ENCODE measurements around the gene QRICH1. TPM values are rescaled to one million over a fixed set of nuclear protein-coding genes. Genes with fewer than 3 reads are reported as not detected.

The QRICH1 gene
- total and polyA plus RNA-seq, 10 of the 15 experiments (the other 5 are each of a cell fraction or from before 2014, with no cell fraction given): 22.2 to 116 (median 81.4) TPM

- TF ChIP-seq WRNIP1 (IDR thresholded peaks at IDR 0.05; ENCODE audit: borderline replicate concordance, low read depth, low read length) (no peak), BMI1 (IDR thresholded peaks at IDR 0.05; ENCODE audit: borderline replicate concordance) (peak; percentile 21; the same call in 1 of the 2 replicates), ZNF217 (IDR thresholded peaks at IDR 0.05) (no peak), LARP7 (IDR thresholded peaks at IDR 0.05) (peak; percentile 75; the same call in 1 of the 2 replicates), BHLHE40 (IDR thresholded peaks at IDR 0.05; ENCODE audit: borderline replicate concordance in 1 of 2, low read depth in 2 of 2, low read length in 1 of 2) (peak in 1 of 2 experiments; percentile 60; a peak in 1 of 4 replicates), CTCF (IDR thresholded peaks at IDR 0.05 in 2 of 3, conservative IDR thresholded peaks at IDR 0.05 in 1 of 3; ENCODE audit: control insufficient read depth in 2 of 3, extremely low read depth in 1 of 3, insufficient read depth in 1 of 3, low read depth in 3 of 3, low read length in 3 of 3) (peak in 2 of 3 experiments; percentile 9 to 29; a peak in 1 of 6 replicates)
- TF ChIP-seq, protein P1, sequence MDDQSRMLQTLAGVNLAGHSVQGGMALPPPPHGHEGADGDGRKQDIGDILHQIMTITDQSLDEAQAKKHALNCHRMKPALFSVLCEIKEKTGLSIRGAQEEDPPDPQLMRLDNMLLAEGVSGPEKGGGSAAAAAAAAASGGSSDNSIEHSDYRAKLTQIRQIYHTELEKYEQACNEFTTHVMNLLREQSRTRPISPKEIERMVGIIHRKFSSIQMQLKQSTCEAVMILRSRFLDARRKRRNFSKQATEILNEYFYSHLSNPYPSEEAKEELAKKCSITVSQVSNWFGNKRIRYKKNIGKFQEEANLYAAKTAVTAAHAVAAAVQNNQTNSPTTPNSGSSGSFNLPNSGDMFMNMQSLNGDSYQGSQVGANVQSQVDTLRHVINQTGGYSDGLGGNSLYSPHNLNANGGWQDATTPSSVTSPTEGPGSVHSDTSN (IDR thresholded peaks at IDR 0.05; ENCODE audit: insufficient replicate concordance, low read depth, low read length): peak; percentile 16
- TF ChIP-seq, protein P2, sequence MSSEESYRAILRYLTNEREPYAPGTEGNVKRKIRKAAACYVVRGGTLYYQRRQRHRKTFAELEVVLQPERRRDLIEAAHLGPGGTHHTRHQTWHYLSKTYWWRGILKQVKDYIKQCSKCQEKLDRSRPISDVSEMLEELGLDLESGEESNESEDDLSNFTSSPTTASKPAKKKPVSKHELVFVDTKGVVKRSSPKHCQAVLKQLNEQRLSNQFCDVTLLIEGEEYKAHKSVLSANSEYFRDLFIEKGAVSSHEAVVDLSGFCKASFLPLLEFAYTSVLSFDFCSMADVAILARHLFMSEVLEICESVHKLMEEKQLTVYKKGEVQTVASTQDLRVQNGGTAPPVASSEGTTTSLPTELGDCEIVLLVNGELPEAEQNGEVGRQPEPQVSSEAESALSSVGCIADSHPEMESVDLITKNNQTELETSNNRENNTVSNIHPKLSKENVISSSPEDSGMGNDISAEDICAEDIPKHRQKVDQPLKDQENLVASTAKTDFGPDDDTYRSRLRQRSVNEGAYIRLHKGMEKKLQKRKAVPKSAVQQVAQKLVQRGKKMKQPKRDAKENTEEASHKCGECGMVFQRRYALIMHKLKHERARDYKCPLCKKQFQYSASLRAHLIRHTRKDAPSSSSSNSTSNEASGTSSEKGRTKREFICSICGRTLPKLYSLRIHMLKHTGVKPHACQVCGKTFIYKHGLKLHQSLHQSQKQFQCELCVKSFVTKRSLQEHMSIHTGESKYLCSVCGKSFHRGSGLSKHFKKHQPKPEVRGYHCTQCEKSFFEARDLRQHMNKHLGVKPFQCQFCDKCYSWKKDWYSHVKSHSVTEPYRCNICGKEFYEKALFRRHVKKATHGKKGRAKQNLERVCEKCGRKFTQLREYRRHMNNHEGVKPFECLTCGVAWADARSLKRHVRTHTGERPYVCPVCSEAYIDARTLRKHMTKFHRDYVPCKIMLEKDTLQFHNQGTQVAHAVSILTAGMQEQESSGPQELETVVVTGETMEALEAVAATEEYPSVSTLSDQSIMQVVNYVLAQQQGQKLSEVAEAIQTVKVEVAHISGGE (CRISPR knock-in tag; IDR thresholded peaks at IDR 0.05): no peak
Measured at GRCh38 chr3:49028673-49029562, 65.0 kb downstream of the QRICH1 start, which contains the start of gene IMPDH2 (continued).
